HG02943 (cell line): ENCODE measurements around the gene PRSS57.
"Not testable (repeated sequence)": the region's sequence is repeated elsewhere in the genome, so short reads cannot be mapped to it uniquely, and the experiment has no call there.

Experiments
- ATAC-seq: cut with Tn5 transposase; IDR thresholded peaks from one replicate; pipeline ENCODE4 v1.9.1; 2021; ENCODE audit warnings: mild to moderate bottlenecking, low read depth, moderate library complexity; ENCODE audit not compliant: unreplicated experiment

The PRSS57 gene

DNA sequence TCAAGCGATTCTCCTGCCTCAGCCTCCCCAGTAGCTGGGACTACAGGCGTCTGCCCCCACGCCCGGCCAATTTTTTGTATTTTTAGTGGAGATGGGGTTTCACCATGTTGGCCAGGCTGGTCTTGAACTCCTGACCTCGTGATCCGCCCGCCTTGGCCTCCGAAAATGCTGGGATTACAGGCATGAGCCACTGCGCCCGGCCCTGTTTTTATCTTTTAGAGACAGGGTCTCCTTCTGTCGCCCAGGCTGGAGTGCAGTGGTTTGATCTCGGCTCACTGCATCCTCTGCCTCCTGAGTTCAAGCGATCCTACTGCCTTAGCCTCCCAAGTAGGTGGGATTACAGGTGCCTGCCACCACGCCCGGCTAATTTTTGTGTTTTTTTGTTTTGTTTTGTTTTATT lies 3.3 kb upstream of the PRSS57 start:
- not testable (repeated sequence) for ATAC-seq

DNA sequence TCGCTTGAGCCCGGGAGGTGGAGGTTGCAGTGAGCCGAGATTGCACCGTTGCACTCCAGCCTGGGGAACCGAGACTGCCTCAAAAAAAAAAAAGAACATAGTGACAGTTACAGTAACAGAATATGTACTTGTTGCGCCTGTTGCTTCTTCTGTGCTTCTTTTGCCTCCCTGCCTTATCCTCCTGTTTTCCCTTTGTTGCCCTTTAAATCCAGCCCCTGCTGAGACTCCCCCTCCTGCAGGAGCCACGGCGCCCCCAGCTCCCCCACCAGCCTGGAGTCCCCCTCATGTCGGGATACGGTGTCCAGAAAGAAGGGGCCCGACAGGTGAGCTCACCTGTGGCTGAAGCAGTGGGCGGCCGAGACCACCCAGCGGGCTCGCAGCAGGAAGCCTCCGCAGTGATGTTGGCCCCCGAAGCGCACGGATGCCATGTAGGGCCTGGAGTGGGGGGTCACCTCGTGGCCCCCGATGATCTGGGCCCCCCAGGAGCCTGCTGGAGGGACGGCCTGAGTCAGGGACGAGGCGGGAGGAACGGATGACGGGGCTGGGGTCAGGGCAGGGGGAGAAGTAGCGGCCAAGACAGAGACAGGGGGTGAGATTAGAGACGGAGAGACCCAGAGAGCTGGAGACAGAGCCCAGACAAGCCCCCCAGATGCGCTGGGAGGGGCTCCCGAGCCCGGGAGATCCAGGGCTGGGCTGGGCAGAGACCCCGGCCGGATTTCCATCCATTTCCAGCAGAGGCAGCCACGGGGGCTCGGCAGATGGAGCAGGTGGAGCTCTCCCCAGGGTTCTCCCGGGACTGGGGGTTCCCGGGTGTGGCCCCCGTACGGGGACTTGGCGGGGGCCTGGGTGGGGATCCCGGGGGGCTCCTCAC lies 536 bp downstream of the PRSS57 start:
- no peak for ATAC-seq

DNA sequence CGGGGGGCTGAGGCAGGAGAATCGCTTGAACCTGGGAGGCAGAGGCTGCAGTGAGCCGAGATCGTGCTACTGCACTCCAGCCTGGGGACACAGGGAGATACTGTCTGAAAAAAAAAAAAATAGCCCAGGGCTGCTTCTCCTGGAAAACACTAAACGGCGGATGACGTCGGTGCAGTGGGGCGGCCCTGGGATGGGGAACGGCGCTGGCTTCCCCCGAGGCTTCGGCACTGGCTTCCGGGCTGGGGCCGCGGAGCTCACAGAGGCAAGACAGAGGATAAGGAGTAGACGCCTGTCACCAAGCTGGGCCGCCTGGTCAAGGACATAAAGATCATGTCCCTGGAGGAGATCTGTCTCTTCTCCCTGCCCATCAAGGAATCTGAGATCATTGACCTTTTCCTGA lies 5.0 kb downstream of the PRSS57 start:
- no peak for ATAC-seq

DNA sequence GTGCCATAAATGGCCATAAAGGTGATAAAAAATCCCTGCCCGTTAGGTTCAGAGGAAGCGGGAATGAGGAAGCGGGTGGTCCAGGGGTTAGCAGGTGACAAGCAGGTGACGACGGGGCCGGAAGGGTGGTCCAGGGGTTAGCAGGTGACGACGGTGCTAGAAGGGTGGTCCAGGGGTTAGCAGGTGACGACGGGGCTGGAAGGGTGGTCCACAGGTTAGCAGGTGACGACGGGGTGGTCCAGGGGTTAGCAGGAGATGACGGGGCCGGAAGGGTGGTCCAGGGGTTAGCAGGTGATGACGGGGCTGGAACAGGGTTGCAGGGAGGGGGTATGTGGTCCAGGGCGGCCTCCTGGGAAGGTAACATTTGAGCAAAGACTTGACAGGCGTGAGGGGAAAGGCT lies 6.3 kb downstream of the PRSS57 start:
- ATAC-seq: no peak

DNA sequence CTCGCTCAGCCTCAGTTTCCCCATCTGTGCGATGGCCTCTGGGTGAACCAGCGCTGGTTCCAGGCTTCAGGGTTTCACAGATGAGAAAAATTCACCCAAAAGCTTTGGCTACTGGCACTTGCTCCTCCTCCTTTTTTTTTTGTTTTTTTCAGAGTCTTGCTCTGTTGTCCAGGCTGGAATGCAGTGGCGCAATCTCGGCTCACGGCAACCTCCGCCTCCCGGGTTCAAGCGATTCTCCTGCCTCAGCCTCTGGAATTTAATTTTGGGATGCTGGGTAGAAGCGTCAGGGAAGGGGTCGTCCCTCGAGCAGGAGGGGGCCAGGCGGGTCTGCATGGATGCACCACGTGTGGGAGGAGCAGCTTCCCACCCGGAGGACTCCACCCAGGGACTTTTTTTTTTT lies 7.0 kb downstream of the PRSS57 start:
- ATAC-seq: no peak

- ATAC-seq: no peak
These were observed 7.6 kb downstream of the PRSS57 start for GRCh38 chr19:687569-688166.

DNA sequence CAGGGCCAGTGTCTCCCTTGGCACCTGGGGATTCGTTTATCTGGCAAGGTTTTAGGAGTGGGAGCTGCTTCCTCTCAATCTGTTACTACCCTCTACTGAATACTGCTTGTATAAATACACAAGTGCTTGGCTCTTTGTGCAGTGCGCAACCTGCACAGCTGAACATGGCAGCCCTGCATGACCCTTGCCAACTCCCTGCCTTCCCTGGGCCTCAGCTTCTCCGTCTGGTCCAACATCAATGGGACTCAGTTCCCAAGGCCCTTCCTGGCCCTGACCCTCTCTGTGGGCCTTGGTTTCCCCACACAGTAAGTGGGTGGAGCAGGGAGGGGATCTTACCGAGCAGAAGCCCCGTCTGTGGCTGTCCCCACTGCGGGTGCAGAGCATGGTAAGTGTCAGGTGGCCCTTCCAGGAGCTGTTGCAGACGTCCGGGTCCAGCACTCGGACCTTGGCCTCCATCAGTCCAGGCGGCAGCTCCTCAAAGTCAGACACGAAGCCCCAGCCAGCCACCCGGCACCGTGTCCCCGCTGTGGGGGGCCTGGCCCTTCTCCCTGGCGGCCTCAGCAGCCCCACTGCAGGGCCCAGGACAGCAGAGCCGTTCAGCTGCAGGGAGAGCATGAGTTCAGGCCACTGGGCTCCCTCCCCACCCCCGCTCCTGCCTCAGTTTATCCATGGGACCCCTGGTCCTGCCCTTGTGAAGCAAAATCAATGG lies 8.5 kb downstream of the PRSS57 start:
- ATAC-seq: no peak

DNA sequence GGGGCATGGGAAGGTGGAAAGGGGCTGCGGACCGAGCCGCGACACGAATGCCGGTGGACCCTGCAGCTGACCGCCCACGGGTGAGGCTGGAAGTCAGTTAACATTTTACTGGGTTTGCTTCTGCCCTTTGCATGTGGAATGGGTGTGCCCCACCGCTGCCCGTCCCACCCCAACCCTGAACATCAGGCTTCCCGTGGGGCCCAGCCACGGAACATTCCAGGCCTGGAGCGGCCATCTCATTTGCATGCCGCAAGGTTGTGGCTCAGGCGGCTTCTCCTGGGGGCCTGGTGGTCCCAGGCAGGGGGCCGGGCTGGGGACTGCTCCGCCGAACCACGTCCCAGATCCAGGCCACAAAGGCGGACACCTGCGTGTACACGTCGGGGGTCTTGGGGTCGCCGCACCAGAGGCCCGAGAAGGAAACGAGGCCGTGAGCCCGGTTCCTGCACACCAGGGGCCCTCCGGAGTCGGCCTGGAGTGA lies 9.8 kb downstream of the PRSS57 start:
- no peak for ATAC-seq

DNA sequence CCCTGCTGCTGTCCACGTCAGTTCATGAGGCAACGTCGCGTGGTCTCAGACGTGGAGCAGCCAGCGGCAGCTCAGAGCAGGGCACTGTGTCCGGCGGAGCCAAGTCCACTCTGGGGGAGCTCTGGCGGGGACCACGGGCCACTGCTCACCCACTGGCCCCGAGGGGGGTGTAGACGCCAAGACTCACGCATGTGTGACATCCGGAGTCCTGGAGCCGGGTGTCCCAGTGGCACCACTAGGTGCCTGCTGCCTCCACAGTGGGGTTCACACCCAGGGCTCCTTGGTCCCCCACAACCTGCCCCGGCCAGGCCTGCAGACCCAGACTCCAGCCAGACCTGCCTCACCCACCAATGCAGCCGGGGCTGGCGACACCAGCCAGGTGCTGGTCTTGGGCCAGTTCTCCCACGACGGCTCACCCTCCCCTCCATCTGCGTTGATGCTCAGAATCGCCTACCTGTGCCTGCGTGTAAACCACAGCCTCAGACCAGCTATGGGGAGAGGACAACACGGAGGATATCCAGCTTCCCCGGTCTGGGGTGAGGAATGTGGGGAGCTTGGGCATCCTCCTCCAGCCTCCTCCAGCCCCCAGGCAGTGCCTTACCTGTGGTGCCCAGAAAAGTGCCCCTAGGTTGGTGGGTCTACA lies 12.5 kb downstream of the PRSS57 start:
- no peak for ATAC-seq

GRCh38 chr19:681029-682019 lies 13.9 kb downstream of the PRSS57 start:
- no peak for ATAC-seq

DNA sequence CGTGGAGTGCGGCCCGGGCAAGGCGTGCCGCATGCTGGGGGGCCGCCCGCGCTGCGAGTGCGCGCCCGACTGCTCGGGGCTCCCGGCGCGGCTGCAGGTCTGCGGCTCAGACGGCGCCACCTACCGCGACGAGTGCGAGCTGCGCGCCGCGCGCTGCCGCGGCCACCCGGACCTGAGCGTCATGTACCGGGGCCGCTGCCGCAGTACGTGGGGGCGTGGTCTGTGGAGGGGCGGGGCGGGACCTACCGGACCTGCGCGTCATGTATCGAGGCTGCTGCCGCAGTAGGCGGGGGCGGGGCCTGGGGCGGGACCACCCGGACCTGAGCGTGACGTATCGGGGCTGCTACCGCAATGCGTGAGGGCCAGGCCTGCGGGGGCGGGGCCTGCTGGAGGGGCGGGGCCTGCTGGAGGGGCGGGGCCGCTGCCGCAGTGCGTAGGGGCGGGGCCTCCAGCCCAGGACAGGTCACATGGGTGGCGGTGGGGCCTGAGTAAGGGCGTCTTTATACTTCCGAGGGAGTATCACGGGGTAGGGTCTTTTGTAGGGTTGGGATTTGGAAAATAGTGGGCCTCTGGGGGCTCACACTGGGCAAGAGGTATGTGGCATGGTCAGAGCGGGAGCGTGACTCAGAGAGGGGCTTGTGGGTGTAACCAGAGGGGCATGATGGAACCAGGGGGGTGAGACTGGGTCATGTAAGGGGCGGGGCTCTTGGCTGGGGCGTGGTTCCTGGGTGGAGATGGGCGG lies 14.8 kb downstream of the PRSS57 start:
- peak; percentile 66 for ATAC-seq

- ATAC-seq: no peak
These were observed 15.6 kb downstream of the PRSS57 start for GRCh38 chr19:679418-680286.

DNA sequence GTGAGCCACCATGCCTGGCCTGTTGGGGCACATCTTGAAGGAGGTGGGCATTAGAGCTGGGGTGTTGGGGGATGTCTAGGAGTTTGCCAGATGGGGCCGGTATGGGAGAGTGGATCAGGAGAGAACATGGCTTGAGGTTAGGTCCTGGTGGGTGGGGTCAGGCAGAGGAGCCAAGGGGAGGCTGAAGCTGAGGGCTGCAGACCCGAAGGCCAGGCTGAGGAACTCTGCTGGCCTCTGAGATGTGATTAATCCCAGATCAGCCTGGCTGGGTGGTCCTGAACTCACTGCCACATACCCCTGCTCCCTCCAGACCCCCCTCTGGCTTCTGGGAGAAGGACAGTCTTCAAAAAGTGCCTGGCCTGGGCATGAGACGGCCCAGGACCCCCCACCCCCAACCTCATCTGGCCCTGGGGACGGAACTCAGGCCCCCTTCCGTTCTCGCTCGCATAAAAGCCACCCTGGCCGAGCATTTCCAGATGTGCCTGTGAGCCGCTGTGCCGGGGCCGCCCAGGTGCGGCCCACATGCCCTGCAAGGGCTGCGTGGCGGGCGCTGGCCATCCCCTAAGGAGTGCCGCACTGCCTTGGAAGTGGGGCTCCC lies 16.4 kb downstream of the PRSS57 start:
- ATAC-seq: no peak

- no peak for ATAC-seq
These were observed 17.4 kb downstream of the PRSS57 start for GRCh38 chr19:677601-678436.

- ATAC-seq: no peak
These were observed 18.1 kb downstream of the PRSS57 start for GRCh38 chr19:677201-677600.

DNA sequence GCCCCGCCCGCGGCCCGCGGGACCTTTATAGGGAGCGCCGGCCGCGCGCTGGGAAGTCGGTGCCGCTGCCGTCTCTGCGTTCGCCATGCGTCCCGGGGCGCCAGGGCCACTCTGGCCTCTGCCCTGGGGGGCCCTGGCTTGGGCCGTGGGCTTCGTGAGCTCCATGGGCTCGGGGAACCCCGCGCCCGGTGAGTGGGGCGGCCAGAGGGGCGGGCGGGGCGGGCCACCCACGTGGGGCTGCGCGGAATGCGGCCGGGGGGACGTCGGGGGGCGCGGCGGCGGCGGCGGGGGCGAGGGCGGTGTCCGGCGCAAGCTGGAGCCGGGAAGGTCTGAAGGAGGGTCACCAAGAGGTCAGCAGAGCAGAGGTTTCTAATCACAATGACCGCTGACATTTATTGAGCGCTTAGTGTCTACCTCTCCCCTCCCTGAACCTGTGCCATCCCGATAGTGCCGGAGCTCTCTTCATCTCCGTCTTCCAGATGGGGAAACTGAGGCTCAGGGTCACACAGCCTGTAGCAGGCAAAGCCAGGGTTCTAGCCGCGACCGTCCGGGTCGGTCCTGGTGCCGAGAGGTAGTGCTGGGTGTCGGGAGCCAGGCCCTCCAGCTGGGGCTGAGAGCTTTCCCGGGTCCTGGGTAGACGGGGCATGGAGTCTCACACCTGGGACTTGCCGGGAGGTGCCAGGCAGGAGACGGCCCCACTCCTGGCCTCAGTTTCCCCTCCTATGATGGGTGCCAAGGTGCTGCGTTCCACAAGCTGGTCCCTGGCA lies 18.7 kb downstream of the PRSS57 start, which contains the start of gene FSTL3:
FSTL3 (plus strand) TSS at position 54 of the 767 bp plus-strand sequence; CDS start at position 86, 32 bp downstream.
- no peak for ATAC-seq
